Left lung (tissue), 10 donors: ENCODE measurements around the gene FNDC3B. TPM values are rescaled to one million over a fixed set of nuclear protein-coding genes. Genes with fewer than 3 reads are reported as not detected.
A peak's percentile ranks its signal among the peaks of the same experiment; 100 is the strongest.

Experiments
- ATAC-seq: fragments of 200-7000 bp; cut with Tn5 transposase; one replicate; pipeline ENCODE4 v1.9.1; 2020; ENCODE audit warnings: moderate library complexity
- DNase-seq, 4 donors: peaks; one replicate each; pipeline ENCODE4 v3.0.0-alpha.2; 2013 to 2020
- H3K27ac ChIP-seq, 2 donors: fragments of 200-600 bp; sonication (generic) in 1 of 2; one replicate each; pipeline versions ENCODE4 v1.5.0 to v1.8.0; 2020 to 2021
- H3K27me3 ChIP-seq, 2 donors: fragments of 200-600 bp; sonication (generic) in 1 of 2; one replicate each; pipeline versions ENCODE4 v1.5.0 to v1.8.0; 2020 to 2021
- H3K36me3 ChIP-seq, 2 donors: fragments of 200-600 bp; sonication (generic) in 1 of 2; one replicate each; pipeline versions ENCODE4 v1.5.0 to v1.8.0; 2020 to 2021
- H3K4me1 ChIP-seq, 2 donors: fragments of 200-600 bp; one replicate each; pipeline ENCODE4 v1.8.0; 2021
- H3K4me3 ChIP-seq, 2 donors: fragments of 200-600 bp; sonication (generic) in 1 of 2; one replicate each; pipeline versions ENCODE4 v1.5.0 to v1.8.0; 2020 to 2021; ENCODE audit warnings: mild to moderate bottlenecking in 1 of 2
- H3K9me3 ChIP-seq, 2 donors: fragments of 200-600 bp; sonication (generic) in 1 of 2; one replicate each; pipeline versions ENCODE4 v1.5.0 to v1.8.0; 2020 to 2021
- intact Hi-C, 2 donors: fragments of 100-400 bp; cut with DNase I; formaldehyde crosslinking; loops; one replicate each; pipeline versions ENCODE4 v1.11.2 to v1.14.2; 2022
- polyA plus RNA-seq, 6 donors: library from polyadenylated mRNA; unstranded; fragments of 120-200 nt; gene quantifications; one replicate each; pipeline ENCODE4 v1.2.1, GENCODE V29; 2013; ENCODE audit not compliant: insufficient read length in 6 of 6
- total RNA-seq, 2 donors: library from RNA; stranded (reverse); fragmentation: NEBNext Ultra II Directional; extraction: Animal tissue kit (Norgen Biotek cat#: 25700); gene quantifications; one replicate each; pipeline ENCODE4 v1.2.1, GENCODE V29; 2021
- TF ChIP-seq, protein P1 (sequence below), 2 donors: fragments of 200-600 bp; sonication (generic) in 1 of 2; IDR thresholded peaks; one replicate each; pipeline versions ENCODE4 v1.5.0 to v1.8.0; 2021; ENCODE audit warnings: antibody characterized with exemption in 2 of 2
- donor health status: DM: no; HTN: yes; CAD: no.
- donor health status: DM: no; HTN: no; CAD: no.

FNDC3B gene
- total and polyA plus RNA-seq, 8 donors: 35.2 to 185 (median 42.3) TPM

DNA sequence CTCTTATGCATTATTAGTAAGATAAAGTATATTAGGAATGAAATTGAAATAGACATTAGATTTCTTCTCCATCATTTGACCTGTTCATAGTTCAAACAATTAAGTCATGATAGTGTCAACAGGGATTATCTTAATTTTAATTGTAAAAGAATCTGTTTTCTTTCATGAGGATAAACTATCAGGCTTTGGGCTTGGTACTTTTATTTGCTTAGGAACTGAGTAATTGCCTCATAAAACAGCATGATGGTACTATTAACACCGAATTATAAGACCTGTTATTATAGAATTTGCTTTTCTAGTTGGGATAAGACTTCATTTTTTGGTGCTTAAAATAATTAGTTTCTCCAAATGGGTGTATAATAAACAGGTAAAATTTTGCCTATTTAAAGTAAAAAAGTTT is 71.8 kb downstream of the FNDC3B start:
- Histone ChIP-seq H3K4me3 (no peak overlapping the region), H3K27ac (no peak overlapping the region), H3K27me3 (no peaks in the 10 kb centered on the region), H3K9me3 (no peaks in the 10 kb centered on the region), H3K4me1 (peaks cover 13 to 61% of the 10 kb centered on the region in 2 donors), H3K36me3 (peaks cover 0 to 41% of the 10 kb centered on the region in 2 donors)
- TF ChIP-seq, protein P1, sequence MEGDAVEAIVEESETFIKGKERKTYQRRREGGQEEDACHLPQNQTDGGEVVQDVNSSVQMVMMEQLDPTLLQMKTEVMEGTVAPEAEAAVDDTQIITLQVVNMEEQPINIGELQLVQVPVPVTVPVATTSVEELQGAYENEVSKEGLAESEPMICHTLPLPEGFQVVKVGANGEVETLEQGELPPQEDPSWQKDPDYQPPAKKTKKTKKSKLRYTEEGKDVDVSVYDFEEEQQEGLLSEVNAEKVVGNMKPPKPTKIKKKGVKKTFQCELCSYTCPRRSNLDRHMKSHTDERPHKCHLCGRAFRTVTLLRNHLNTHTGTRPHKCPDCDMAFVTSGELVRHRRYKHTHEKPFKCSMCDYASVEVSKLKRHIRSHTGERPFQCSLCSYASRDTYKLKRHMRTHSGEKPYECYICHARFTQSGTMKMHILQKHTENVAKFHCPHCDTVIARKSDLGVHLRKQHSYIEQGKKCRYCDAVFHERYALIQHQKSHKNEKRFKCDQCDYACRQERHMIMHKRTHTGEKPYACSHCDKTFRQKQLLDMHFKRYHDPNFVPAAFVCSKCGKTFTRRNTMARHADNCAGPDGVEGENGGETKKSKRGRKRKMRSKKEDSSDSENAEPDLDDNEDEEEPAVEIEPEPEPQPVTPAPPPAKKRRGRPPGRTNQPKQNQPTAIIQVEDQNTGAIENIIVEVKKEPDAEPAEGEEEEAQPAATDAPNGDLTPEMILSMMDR (IDR thresholded peaks at IDR 0.05): no peak
- no peak for DNase-seq
- ATAC-seq: no peak
- intact Hi-C loops: no loop called here

GRCh38 chr3:172112078-172112733 is 72.8 kb downstream of the FNDC3B start:
- intact Hi-C loops: no loop called here
- TF ChIP-seq, protein P1 (IDR thresholded peaks at IDR 0.05): no peak
- no peak overlapping the region for H3K27ac ChIP-seq
- H3K36me3 ChIP-seq: peaks cover 0 to 51% of the 10 kb centered on the region in 2 donors
- no peaks in the 10 kb centered on the region for H3K27me3 ChIP-seq
- H3K4me3 ChIP-seq: no peak overlapping the region
- ATAC-seq (no peak), DNase-seq (no peak)
- H3K4me1 ChIP-seq: peaks cover 8 to 52% of the 10 kb centered on the region in 2 donors
- no peaks in the 10 kb centered on the region for H3K9me3 ChIP-seq

DNA sequence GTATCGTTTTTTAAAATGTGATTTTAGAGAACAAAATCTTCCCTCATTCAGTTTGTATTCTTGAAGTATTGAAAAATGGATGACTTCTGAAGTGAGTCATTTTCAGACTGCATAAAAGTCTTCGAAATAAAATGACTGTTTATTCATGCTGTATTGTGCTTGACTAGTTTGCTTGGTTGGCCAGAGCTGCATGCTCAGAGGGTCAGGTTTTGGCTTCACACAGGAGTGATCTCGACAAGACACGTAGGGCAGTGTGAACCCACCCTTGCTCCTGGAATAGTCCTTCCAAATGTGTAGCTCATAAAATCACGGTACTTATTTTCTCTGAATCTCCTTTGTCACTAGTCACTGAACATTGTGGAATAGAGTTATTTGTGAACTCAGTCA is 73.3 kb downstream of the FNDC3B start:
- Histone ChIP-seq H3K4me1 (peaks cover 5 to 52% of the 10 kb centered on the region in 2 donors), H3K9me3 (no peaks in the 10 kb centered on the region), H3K27ac (no peak overlapping the region), H3K36me3 (peaks cover 0 to 52% of the 10 kb centered on the region in 2 donors), H3K4me3 (no peak overlapping the region), H3K27me3 (no peaks in the 10 kb centered on the region)
- intact Hi-C loops: no loop called here
- DNase-seq: no peak
- TF ChIP-seq, protein P1 (IDR thresholded peaks at IDR 0.05): no peak
- no peak for ATAC-seq

GRCh38 chr3:172113710-172114109 is 74.3 kb downstream of the FNDC3B start:
- TF ChIP-seq, protein P1 (IDR thresholded peaks at IDR 0.05): no peak
- H3K4me3 ChIP-seq: no peak overlapping the region
- ATAC-seq: no peak
- no peak for DNase-seq
- intact Hi-C loops: no loop called here
- peak overlapping the region in 1 of 2 donors; percentile 0 for H3K27ac ChIP-seq
- H3K36me3 ChIP-seq: peaks cover 0 to 52% of the 10 kb centered on the region in 2 donors
- no peaks in the 10 kb centered on the region for H3K27me3 ChIP-seq
- H3K9me3 ChIP-seq: no peaks in the 10 kb centered on the region
- H3K4me1 ChIP-seq: peaks cover 0 to 51% of the 10 kb centered on the region in 2 donors

GRCh38 chr3:172115059-172115458 is 75.7 kb downstream of the FNDC3B start:
- H3K27me3 ChIP-seq: no peaks in the 10 kb centered on the region
- no peak for ATAC-seq
- no peak overlapping the region for H3K4me3 ChIP-seq
- intact Hi-C loops: no loop called here
- peak overlapping the region in 1 of 2 donors; percentile 41 for H3K27ac ChIP-seq
- peaks cover 0 to 57% of the 10 kb centered on the region in 2 donors for H3K36me3 ChIP-seq
- peaks cover 0 to 51% of the 10 kb centered on the region in 2 donors for H3K4me1 ChIP-seq
- TF ChIP-seq, protein P1 (IDR thresholded peaks at IDR 0.05): no peak
- DNase-seq: no peak
- H3K9me3 ChIP-seq: no peaks in the 10 kb centered on the region
